Amniotic stem cell (primary cell): Measurements from ENCODE around the gene KRT6A.

Experiments
- DNase-seq: peaks from one replicate; lab custom pipeline; 2025; lab: John Stamatoyannopoulos, UW

KRT6A gene

GRCh38 chr12:52493172-52493571 lies at the start of gene KRT6A:
Gene KRT6A (minus strand): TSS chr12:52493257. CDS start chr12:52493188, 69 bp downstream.
- no peak for DNase-seq

- no peak for DNase-seq
Measured at GRCh38 chr12:52542157-52542556, 49.1 kb upstream of the KRT6A start.

GRCh38 chr12:52541709-52542108 lies 48.7 kb upstream of the KRT6A start:
- no peak for DNase-seq

- DNase-seq, result no peak
Measured at GRCh38 chr12:52540531-52540930, 47.5 kb upstream of the KRT6A start.

GRCh38 chr12:52539821-52540173 lies 46.7 kb upstream of the KRT6A start:
- no peak for DNase-seq

- peak; percentile 41 for DNase-seq
Measured at GRCh38 chr12:52539083-52539820, 46.2 kb upstream of the KRT6A start.

- no peak for DNase-seq
Measured at GRCh38 chr12:52537101-52537500, 44.0 kb upstream of the KRT6A start.

GRCh38 chr12:52535574-52535973 lies 42.5 kb upstream of the KRT6A start:
- DNase-seq, result no peak

GRCh38 chr12:52534482-52534881 lies 41.4 kb upstream of the KRT6A start:
- no peak for DNase-seq

GRCh38 chr12:52533686-52534470 lies 40.8 kb upstream of the KRT6A start:
- DNase-seq, result no peak

- DNase-seq, result no peak
Measured at GRCh38 chr12:52532636-52533035, 39.6 kb upstream of the KRT6A start.

GRCh38 chr12:52531566-52532300 lies 38.7 kb upstream of the KRT6A start:
- DNase-seq, result no peak

GRCh38 chr12:52530905-52531304 lies 37.8 kb upstream of the KRT6A start:
- DNase-seq, result no peak

- DNase-seq, result no peak
Measured at GRCh38 chr12:52530366-52530765, 37.3 kb upstream of the KRT6A start.

GRCh38 chr12:52529846-52530245 lies 36.8 kb upstream of the KRT6A start:
- no peak for DNase-seq

GRCh38 chr12:52529417-52529816 lies 36.4 kb upstream of the KRT6A start:
- no peak for DNase-seq

- no peak for DNase-seq
Measured at GRCh38 chr12:52528641-52529143, 35.6 kb upstream of the KRT6A start.

GRCh38 chr12:52527121-52527800 lies 34.2 kb upstream of the KRT6A start:
- DNase-seq, result no peak

GRCh38 chr12:52526511-52526951 lies 33.5 kb upstream of the KRT6A start:
- no peak for DNase-seq

GRCh38 chr12:52525661-52526499 lies 32.8 kb upstream of the KRT6A start:
- no peak for DNase-seq
